Measurements from ENCODE around the gene STK40. TPM values are rescaled to one million over a fixed set of nuclear protein-coding genes. Genes with fewer than 3 reads are reported as not detected.

Gene STK40
- total and polyA plus RNA-seq, 8 donors, result 14.0 to 57.4 (median 28.4) TPM

GRCh38 chr1:36346741-36347370 lies 38.9 kb downstream of the STK40 start:
- 92 to 98% (median 95%) methylated on average over 6 to 8 of the region's 8 CpGs for WGBS, 5 donors
- Histone ChIP-seq H3K27ac (no peak overlapping the region), H3K4me3 (no peak overlapping the region), H3K9me3 (no peaks in the 10 kb centered on the region), H3K36me3 (peaks cover 48 to 97% (median 87%) of the 10 kb centered on the region in 4 donors), H3K27me3 (no peaks in the 10 kb centered on the region), H3K4me1 (peaks cover 19 to 53% (median 34%) of the 10 kb centered on the region in 4 donors)
- no peak for TF ChIP-seq CTCF (IDR thresholded peaks at IDR 0.05)
- no peak for TF ChIP-seq POLR2AphosphoS5 (IDR thresholded peaks at IDR 0.05)
- no peak for TF ChIP-seq POLR2A (IDR thresholded peaks at IDR 0.05)
- TF ChIP-seq EP300 (IDR thresholded peaks at IDR 0.05), result no peak
- intact Hi-C loops (cut with DNase I; ENCODE audit: low total_unique reads), result no loop called here
- no peak for DNase-seq

- H3K9me3 ChIP-seq, result no peaks in the 10 kb centered on the region
- H3K36me3 ChIP-seq, result peaks cover 60 to 99% (median 97%) of the 10 kb centered on the region in 4 donors
- H3K4me3 ChIP-seq, result no peak overlapping the region
- 84 to 94% (median 86%) methylated on average over 4 to 7 of the region's 7 CpGs for WGBS, 5 donors
- no peak for DNase-seq
- H3K4me1 ChIP-seq, result peaks cover 4 to 38% (median 19%) of the 10 kb centered on the region in 4 donors
- TF ChIP-seq POLR2A (IDR thresholded peaks at IDR 0.05) (no peak), EP300 (IDR thresholded peaks at IDR 0.05) (no peak), CTCF (IDR thresholded peaks at IDR 0.05) (no peak), POLR2AphosphoS5 (IDR thresholded peaks at IDR 0.05) (no peak)
- H3K27me3 ChIP-seq, result no peaks in the 10 kb centered on the region
- H3K27ac ChIP-seq, result no peak overlapping the region
- intact Hi-C loops (cut with DNase I; ENCODE audit: low total_unique reads), result no loop called here
Measured at GRCh38 chr1:36345353-36345752, 40.4 kb downstream of the STK40 start.

- Histone ChIP-seq H3K4me3 (no peak overlapping the region), H3K27me3 (no peaks in the 10 kb centered on the region), H3K27ac (peak overlapping the region in 1 of 5 donors; percentile 1), H3K9me3 (no peaks in the 10 kb centered on the region), H3K36me3 (peaks cover 62 to 98% (median 96%) of the 10 kb centered on the region in 4 donors), H3K4me1 (peaks cover 1 to 34% (median 9%) of the 10 kb centered on the region in 4 donors)
- no peak for TF ChIP-seq EP300 (IDR thresholded peaks at IDR 0.05)
- TF ChIP-seq POLR2AphosphoS5 (IDR thresholded peaks at IDR 0.05), result no peak
- TF ChIP-seq CTCF (IDR thresholded peaks at IDR 0.05), result no peak
- no peak for TF ChIP-seq POLR2A (IDR thresholded peaks at IDR 0.05)
- WGBS, 5 donors, result 82 to 97% (median 90%) methylated on average over 4 to 8 of the region's 8 CpGs
- DNase-seq, result no peak
- intact Hi-C loops (cut with DNase I; ENCODE audit: low total_unique reads), result no loop called here
Measured at GRCh38 chr1:36344395-36344680, 41.4 kb downstream of the STK40 start.

GRCh38 chr1:36343651-36344394 lies 41.9 kb downstream of the STK40 start:
- peaks cover 62 to 96% (median 91%) of the 10 kb centered on the region in 4 donors for H3K36me3 ChIP-seq
- intact Hi-C loops (cut with DNase I; ENCODE audit: low total_unique reads), result no loop called here

More at GRCh38 chr1:36343651-36344394, 41.9 kb downstream of the STK40 start:
- Histone ChIP-seq H3K27me3 (no peaks in the 10 kb centered on the region), H3K27ac (peak overlapping the region in 3 of 5 donors; percentile 1 to 67 (median 53)), H3K9me3 (no peaks in the 10 kb centered on the region), H3K4me3 (no peak overlapping the region), H3K4me1 (peaks cover 2 to 34% (median 8%) of the 10 kb centered on the region in 4 donors)
- TF ChIP-seq CTCF (IDR thresholded peaks at IDR 0.05), result no peak
- no peak for TF ChIP-seq POLR2A (IDR thresholded peaks at IDR 0.05)
- no peak for TF ChIP-seq POLR2AphosphoS5 (IDR thresholded peaks at IDR 0.05)
- TF ChIP-seq EP300 (IDR thresholded peaks at IDR 0.05), result no peak
- WGBS, 5 donors, result 92 to 96% (median 93%) methylated on average over 16 to 24 of the region's 24 CpGs
- no peak for DNase-seq
